IMR-90 (cell line): ENCODE data around the gene NFIA.

ENCODE experiments used
- BHLHE40 ChIP-seq: fragments of 150-350 bp; IDR thresholded peaks from 2 replicates; pipeline ENCODE4 v1.6.1; 2016; ENCODE audit warnings: mild to moderate bottlenecking, low read depth, low read length
- CTCF ChIP-seq: conservative IDR thresholded peaks from 2 replicates; pipeline ENCODE4 v1.5.1; 2012; ENCODE audit warnings: mild to moderate bottlenecking, low read depth, low read length, improper control_type of control experiment
- POLR2A ChIP-seq: IDR thresholded peaks from 2 replicates; pipeline ENCODE4 v1.6.1; 2012; ENCODE audit warnings: mild to moderate bottlenecking, low read depth, low read length
- RCOR1 ChIP-seq: IDR thresholded peaks from 2 replicates; pipeline ENCODE4 v1.6.1; 2012; ENCODE audit warnings: mild to moderate bottlenecking, low read length, improper control_type of control experiment; ENCODE audit not compliant: insufficient replicate concordance
- RFX5 ChIP-seq: IDR thresholded peaks from 2 replicates; pipeline ENCODE4 v1.8.0; 2012; ENCODE audit warnings: low read depth, mild to moderate bottlenecking, low read length, moderate library complexity

GRCh38 chr1:61071205-61072130 is 10.9 kb upstream of the NFIA start:
- TF ChIP-seq POLR2A = no peak
- TF ChIP-seq RCOR1 = no peak
- TF ChIP-seq CTCF = no peak
- no peak for TF ChIP-seq BHLHE40
- no peak for TF ChIP-seq RFX5
